Cardiac muscle cell (in vitro differentiated cells and primary cell): ENCODE data around the gene USB1. TPM values are rescaled to one million over a fixed set of nuclear protein-coding genes. Genes with fewer than 3 reads are reported as not detected.

ENCODE experiments used
- DNase-seq, 2 donors: peaks; one replicate each; pipeline versions ENCODE4 v3.0.0 to v3.0.0-alpha.2; 2010 to 2017; ENCODE audit warnings: low read depth in 1 of 2, low spot score in 1 of 2
- H3K27ac ChIP-seq: fragments of 200-600 bp; sonication (generic); 2 replicates; pipeline ENCODE4 v1.5.1; 2016
- H3K27me3 ChIP-seq: fragments of 200-600 bp; sonication (generic); 2 replicates; pipeline ENCODE4 v1.6.0; 2016; ENCODE audit warnings: control low read depth
- H3K36me3 ChIP-seq: fragments of 200-600 bp; sonication (generic); 2 replicates; pipeline ENCODE4 v1.5.1; 2016; ENCODE audit warnings: control low read depth
- H3K4me1 ChIP-seq: fragments of 200-600 bp; sonication (generic); 2 replicates; pipeline ENCODE4 v1.8.1; 2017; ENCODE audit warnings: low read depth, mild to moderate bottlenecking, mixed run types
- H3K4me3 ChIP-seq: fragments of 200-600 bp; sonication (generic); 2 replicates; pipeline ENCODE4 v1.5.1; 2016; ENCODE audit warnings: mild to moderate bottlenecking
- H3K9me3 ChIP-seq: fragments of 200-600 bp; sonication (generic); 2 replicates; pipeline ENCODE4 v1.5.1; 2017; ENCODE audit warnings: low read depth, mild to moderate bottlenecking, control low read depth
- polyA plus RNA-seq: library from polyadenylated mRNA; unstranded; fragments of >200 nt; fragmentation: Nextera tagmentation; extraction: Ambion mirVana; gene quantifications from 2 replicates; pipeline ENCODE4 v1.2.1, GENCODE V29; 2016
- total RNA-seq: library from RNA; depleted of rRNA; stranded (reverse); fragments of >200 nt; gene quantifications from 2 replicates; pipeline ENCODE4 v1.2.3, GENCODE V29; 2016
- TF ChIP-seq, protein P1 (sequence below): IDR thresholded peaks from 2 replicates; pipeline ENCODE4 v1.5.1; 2012; ENCODE audit warnings: low read depth, mild to moderate bottlenecking, low read length

USB1 gene
- total and polyA plus RNA-seq, 2 experiments from 2014 or later = 48.3 to 60.8 TPM

DNA sequence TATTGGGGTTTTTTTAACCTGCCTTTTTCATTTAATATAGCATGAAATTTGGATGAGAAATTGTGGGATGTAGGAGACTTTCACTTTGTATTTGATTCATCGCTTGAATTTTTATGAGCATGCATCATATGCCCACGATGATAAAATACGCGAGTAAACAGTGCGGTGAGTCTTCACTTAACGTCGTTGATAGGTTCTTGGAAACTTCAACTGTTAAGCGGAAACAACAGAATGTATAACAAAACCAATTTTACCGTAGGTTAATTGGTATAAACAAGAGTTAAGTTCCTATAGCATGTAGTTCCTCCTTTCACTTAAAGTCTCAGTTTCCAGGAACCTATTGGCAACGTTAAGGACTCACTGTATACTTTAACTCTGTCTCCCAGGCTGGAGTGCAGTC is 53.1 kb downstream of the USB1 start:
- no peak overlapping the region for H3K27ac ChIP-seq
- TF ChIP-seq, protein P1, sequence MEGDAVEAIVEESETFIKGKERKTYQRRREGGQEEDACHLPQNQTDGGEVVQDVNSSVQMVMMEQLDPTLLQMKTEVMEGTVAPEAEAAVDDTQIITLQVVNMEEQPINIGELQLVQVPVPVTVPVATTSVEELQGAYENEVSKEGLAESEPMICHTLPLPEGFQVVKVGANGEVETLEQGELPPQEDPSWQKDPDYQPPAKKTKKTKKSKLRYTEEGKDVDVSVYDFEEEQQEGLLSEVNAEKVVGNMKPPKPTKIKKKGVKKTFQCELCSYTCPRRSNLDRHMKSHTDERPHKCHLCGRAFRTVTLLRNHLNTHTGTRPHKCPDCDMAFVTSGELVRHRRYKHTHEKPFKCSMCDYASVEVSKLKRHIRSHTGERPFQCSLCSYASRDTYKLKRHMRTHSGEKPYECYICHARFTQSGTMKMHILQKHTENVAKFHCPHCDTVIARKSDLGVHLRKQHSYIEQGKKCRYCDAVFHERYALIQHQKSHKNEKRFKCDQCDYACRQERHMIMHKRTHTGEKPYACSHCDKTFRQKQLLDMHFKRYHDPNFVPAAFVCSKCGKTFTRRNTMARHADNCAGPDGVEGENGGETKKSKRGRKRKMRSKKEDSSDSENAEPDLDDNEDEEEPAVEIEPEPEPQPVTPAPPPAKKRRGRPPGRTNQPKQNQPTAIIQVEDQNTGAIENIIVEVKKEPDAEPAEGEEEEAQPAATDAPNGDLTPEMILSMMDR = no peak
- no peak for DNase-seq

DNA sequence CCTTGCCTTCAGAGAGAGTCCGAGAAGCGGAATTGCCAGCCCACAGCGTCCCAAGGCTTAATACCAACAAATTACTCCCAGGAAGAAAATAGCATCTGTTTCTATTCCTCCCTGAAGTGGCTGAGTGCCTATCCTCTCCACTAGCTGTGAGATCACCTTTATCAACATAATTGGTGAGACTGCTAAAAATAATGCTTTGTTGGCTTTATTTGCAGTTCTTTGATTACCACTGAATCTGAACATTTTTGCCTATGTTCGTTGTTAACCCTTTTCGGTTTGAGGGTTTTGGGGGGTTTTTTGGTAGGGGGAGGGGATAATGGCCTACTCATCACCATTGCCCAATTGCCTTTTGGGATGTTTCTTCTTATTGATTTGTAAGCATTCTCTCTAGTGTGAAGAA is 55.4 kb downstream of the USB1 start:
- Histone ChIP-seq H3K36me3 (no peaks in the 10 kb centered on the region), H3K27ac (no peak overlapping the region), H3K4me3 (no peak overlapping the region), H3K4me1 (peaks cover 18% of the 10 kb centered on the region), H3K27me3 (no peaks in the 10 kb centered on the region), H3K9me3 (no peaks in the 10 kb centered on the region)
- TF ChIP-seq, protein P1 = no peak
- DNase-seq = no peak

More for the DNA sequence above, 53.1 kb downstream of the USB1 start:
- peaks cover 41% of the 10 kb centered on the region for H3K4me1 ChIP-seq
- no peaks in the 10 kb centered on the region for H3K27me3 ChIP-seq
- no peaks in the 10 kb centered on the region for H3K36me3 ChIP-seq
- no peaks in the 10 kb centered on the region for H3K9me3 ChIP-seq
- no peak overlapping the region for H3K4me3 ChIP-seq

DNA sequence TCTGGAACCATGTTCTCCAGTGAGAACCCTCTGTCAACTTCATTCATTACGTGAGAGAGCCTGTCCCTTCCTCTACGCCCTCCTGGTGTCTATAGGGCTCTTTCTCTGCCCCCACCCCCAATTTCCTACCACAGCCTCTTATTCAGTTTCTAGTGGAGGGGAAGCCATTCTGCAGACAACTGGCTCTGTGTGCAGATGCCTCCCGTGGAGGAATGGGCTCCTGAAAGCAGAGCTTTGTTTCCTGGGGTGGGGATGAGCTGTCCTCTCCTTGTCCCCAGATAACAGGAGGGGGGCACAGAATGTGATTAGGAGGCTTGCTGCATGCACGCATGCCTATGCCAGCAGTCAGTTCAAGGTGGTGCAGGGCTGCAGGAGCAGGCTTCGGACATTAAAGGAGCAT is 55.9 kb downstream of the USB1 start:
- no peak overlapping the region for H3K27ac ChIP-seq
- no peaks in the 10 kb centered on the region for H3K36me3 ChIP-seq
- TF ChIP-seq, protein P1 = no peak
- peaks cover 14% of the 10 kb centered on the region for H3K4me1 ChIP-seq
- no peak overlapping the region for H3K4me3 ChIP-seq
- H3K9me3 ChIP-seq = no peaks in the 10 kb centered on the region
- no peak for DNase-seq
- H3K27me3 ChIP-seq = no peaks in the 10 kb centered on the region

DNA sequence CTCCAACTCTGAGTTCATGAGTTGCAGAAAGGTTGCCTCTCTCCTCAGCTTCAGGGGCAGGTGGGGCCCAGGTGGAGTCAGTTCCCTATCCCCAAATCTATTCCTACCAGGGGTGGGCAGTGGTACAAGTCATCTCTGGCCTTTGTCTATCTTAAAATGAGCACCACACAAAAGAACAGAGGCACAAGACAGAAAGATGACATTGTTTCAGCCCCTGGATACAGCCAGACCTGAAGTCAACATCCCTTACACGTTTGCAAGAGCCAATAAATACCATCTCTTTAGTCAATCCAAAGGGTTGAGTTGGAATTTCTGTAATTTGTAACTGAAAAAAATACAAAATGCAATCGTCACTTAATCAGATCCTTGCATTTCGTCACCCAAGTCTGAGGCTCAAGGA is 56.6 kb downstream of the USB1 start:
- TF ChIP-seq, protein P1 = no peak

DNA sequence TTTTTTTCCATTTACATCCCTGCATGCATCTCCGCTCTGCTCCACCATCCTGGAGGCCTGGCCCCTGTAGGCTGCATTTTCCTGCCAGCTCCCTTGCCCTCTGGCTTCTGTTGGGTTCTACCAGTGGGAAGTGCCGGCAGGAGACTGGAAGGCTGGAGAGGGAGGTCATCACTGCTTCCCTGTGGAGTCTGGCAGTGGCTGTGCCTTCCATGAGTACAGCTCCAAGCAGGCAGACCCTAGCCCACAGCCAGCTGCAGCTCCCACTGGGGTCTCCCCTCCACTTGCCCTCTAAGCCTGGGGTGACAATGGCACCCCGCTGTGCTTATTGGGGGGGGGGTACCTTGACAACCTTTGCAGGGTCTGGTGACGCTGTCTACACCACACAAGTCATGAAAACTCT is 61.6 kb downstream of the USB1 start:
- Histone ChIP-seq H3K4me1 (peaks cover 25% of the 10 kb centered on the region), H3K27ac (peak overlapping the region; percentile 89), H3K27me3 (no peaks in the 10 kb centered on the region), H3K9me3 (no peaks in the 10 kb centered on the region), H3K4me3 (no peak overlapping the region), H3K36me3 (no peaks in the 10 kb centered on the region)
- TF ChIP-seq, protein P1 = no peak
- DNase-seq = no peak

More for the DNA sequence above, 56.6 kb downstream of the USB1 start:
- H3K27ac ChIP-seq = no peak overlapping the region
- H3K4me3 ChIP-seq = no peak overlapping the region
- no peaks in the 10 kb centered on the region for H3K36me3 ChIP-seq
- H3K9me3 ChIP-seq = no peaks in the 10 kb centered on the region
- H3K4me1 ChIP-seq = peaks cover 18% of the 10 kb centered on the region
- no peaks in the 10 kb centered on the region for H3K27me3 ChIP-seq
- no peak for DNase-seq
